Mesothelial cell of epicardium (in vitro differentiated cells): ENCODE measurements around the gene TICRR. TPM values are rescaled to one million over a fixed set of nuclear protein-coding genes. Genes with fewer than 3 reads are reported as not detected.

Experiments used
- DNase-seq, 2 experiments: peaks; one replicate each; pipeline ENCODE4 v3.0.0; 2021; ENCODE audit warnings: low spot score in 2 of 2; ENCODE audit not compliant: unreplicated experiment in 2 of 2
- H3K27ac Mint-ChIP-seq: 2 replicates; pipeline ENCODE4 v1.8.0; 2021; ENCODE audit warnings: mixed read lengths
- H3K27me3 Mint-ChIP-seq: 2 replicates; pipeline ENCODE4 v1.8.0; 2021; ENCODE audit warnings: low read depth, mixed read lengths
- H3K36me3 Mint-ChIP-seq: 2 replicates; pipeline ENCODE4 v1.8.0; 2021; ENCODE audit warnings: mixed read lengths
- H3K4me1 Mint-ChIP-seq: 2 replicates; pipeline ENCODE4 v1.8.0; 2021; ENCODE audit warnings: mixed read lengths
- H3K4me3 Mint-ChIP-seq: 2 replicates; pipeline ENCODE4 v1.8.0; 2021; ENCODE audit warnings: mild to moderate bottlenecking, moderate library complexity, mixed read lengths
- H3K9me3 Mint-ChIP-seq: 2 replicates; pipeline ENCODE4 v1.8.0; 2021; ENCODE audit warnings: mixed read lengths
- CTCF ChIP-seq: fragments of 200-600 bp; sonication (generic); IDR thresholded peaks from one replicate; pipeline ENCODE4 v1.5.0; 2021; ENCODE audit warnings: antibody characterized with exemption; ENCODE audit not compliant: unreplicated experiment
- total RNA-seq: library from RNA; stranded (reverse); gene quantifications from 3 replicates; pipeline ENCODE4 v1.2.1, GENCODE V29; 2021

Gene TICRR
- total RNA-seq, 1 donor from 2014 or later: 10.2 TPM

GRCh38 chr15:89630260-89630659, 55.0 kb downstream of the TICRR start:
- DNase-seq: no peak
- H3K36me3 Mint-ChIP-seq: peaks cover 56% of the 10 kb centered on the region
- H3K27me3 Mint-ChIP-seq: no peaks in the 10 kb centered on the region
- no peak for TF ChIP-seq CTCF
- H3K4me3 Mint-ChIP-seq: no peak overlapping the region
- H3K27ac Mint-ChIP-seq: no peak overlapping the region
- peaks cover 2% of the 10 kb centered on the region for H3K9me3 Mint-ChIP-seq
- no peaks in the 10 kb centered on the region for H3K4me1 Mint-ChIP-seq

- H3K4me1 Mint-ChIP-seq: no peaks in the 10 kb centered on the region
- H3K36me3 Mint-ChIP-seq: peaks cover 59% of the 10 kb centered on the region
- no peak overlapping the region for H3K27ac Mint-ChIP-seq
- no peak for DNase-seq
- no peak overlapping the region for H3K4me3 Mint-ChIP-seq
- no peak for TF ChIP-seq CTCF
- peaks cover 4% of the 10 kb centered on the region for H3K9me3 Mint-ChIP-seq
- no peaks in the 10 kb centered on the region for H3K27me3 Mint-ChIP-seq
Observed at GRCh38 chr15:89630974-89631901, 56.0 kb downstream of the TICRR start.

GRCh38 chr15:89631902-89632264, 56.6 kb downstream of the TICRR start:
- TF ChIP-seq CTCF: no peak

GRCh38 chr15:89632563-89633430, 57.5 kb downstream of the TICRR start:
- no peak overlapping the region for H3K27ac Mint-ChIP-seq
- no peak overlapping the region for H3K4me3 Mint-ChIP-seq
- H3K9me3 Mint-ChIP-seq: peaks cover 4% of the 10 kb centered on the region
- H3K36me3 Mint-ChIP-seq: peaks cover 54% of the 10 kb centered on the region
- no peaks in the 10 kb centered on the region for H3K4me1 Mint-ChIP-seq
- no peak for DNase-seq
- no peaks in the 10 kb centered on the region for H3K27me3 Mint-ChIP-seq
- no peak for TF ChIP-seq CTCF

More at GRCh38 chr15:89631902-89632264, 56.6 kb downstream of the TICRR start:
- Mint-ChIP-seq H3K4me1 (no peaks in the 10 kb centered on the region), H3K4me3 (no peak overlapping the region), H3K36me3 (peaks cover 54% of the 10 kb centered on the region), H3K27ac (no peak overlapping the region), H3K27me3 (no peaks in the 10 kb centered on the region), H3K9me3 (peaks cover 4% of the 10 kb centered on the region)
- no peak for DNase-seq

- Mint-ChIP-seq H3K27ac (no peak overlapping the region), H3K9me3 (peaks cover 4% of the 10 kb centered on the region), H3K36me3 (peaks cover 51% of the 10 kb centered on the region), H3K4me3 (no peak overlapping the region), H3K27me3 (no peaks in the 10 kb centered on the region), H3K4me1 (no peaks in the 10 kb centered on the region)
- TF ChIP-seq CTCF: no peak
- no peak for DNase-seq
Observed at GRCh38 chr15:89633585-89633984, 58.3 kb downstream of the TICRR start.
